Loucy (cell line): ENCODE data around the gene ASGR2.

Experiments used
- CTCF ChIP-seq: fragments of 200-600 bp; sonication (generic); conservative IDR thresholded peaks from 2 replicates; pipeline ENCODE4 v1.5.1; 2014; ENCODE audit warnings: mild to moderate bottlenecking, antibody characterized with exemption, low read length
- EZH2phosphoT487 ChIP-seq: fragments of 200-600 bp; IDR thresholded peaks from 2 replicates; pipeline ENCODE4 v1.6.1; 2018; ENCODE audit warnings: antibody characterized with exemption, mild to moderate bottlenecking, moderate library complexity, borderline replicate concordance

- TF ChIP-seq CTCF: no peak
- no peak for TF ChIP-seq EZH2phosphoT487
Observed at GRCh38 chr17:7141824-7142223, 27.2 kb upstream of the ASGR2 start.
